NOMO-1 (cell line): Measurements from ENCODE around the gene FRMPD4.
"Not testable (repeated sequence)": the region's sequence is repeated elsewhere in the genome, so short reads cannot be mapped to it uniquely, and the experiment has no call there.

Experiments used
- DNase-seq, 2 experiments: peaks; one replicate each; lab custom pipeline; 2025; ENCODE audit not compliant: unreplicated experiment in 2 of 2; lab: John Stamatoyannopoulos, UW

FRMPD4 gene

GRCh38 chrX:12138361-12139313 is at the start of gene FRMPD4:
Gene FRMPD4 (plus strand): TSS chrX:12138473. CDS start chrX:12138972, 499 bp downstream.
- no peak for DNase-seq

- DNase-seq, result no peak
Observed at GRCh38 chrX:12089740-12090139, 48.5 kb upstream of the FRMPD4 start.

GRCh38 chrX:12113321-12113720 is 25.0 kb upstream of the FRMPD4 start:
- no peak for DNase-seq

GRCh38 chrX:12115377-12115776 is 22.9 kb upstream of the FRMPD4 start:
- DNase-seq, result no peak

- no peak for DNase-seq
Observed at GRCh38 chrX:12118134-12118533, 20.1 kb upstream of the FRMPD4 start.

- no peak for DNase-seq
Observed at GRCh38 chrX:12128017-12128416, 10.3 kb upstream of the FRMPD4 start.

GRCh38 chrX:12137951-12138360 is 317 bp upstream of the FRMPD4 start:
- no peak for DNase-seq

- DNase-seq, result peak in 1 of 2 experiments; percentile 35
Observed at GRCh38 chrX:12139934-12140611, 1.8 kb downstream of the FRMPD4 start.

- no peak for DNase-seq
Observed at GRCh38 chrX:12141511-12141910, 3.2 kb downstream of the FRMPD4 start.

GRCh38 chrX:12142661-12143060 is 4.4 kb downstream of the FRMPD4 start:
- no peak for DNase-seq

GRCh38 chrX:12145402-12145801 is 7.1 kb downstream of the FRMPD4 start:
- DNase-seq, result no peak

- no peak for DNase-seq
Observed at GRCh38 chrX:12149670-12150407, 11.6 kb downstream of the FRMPD4 start.

GRCh38 chrX:12153317-12153716 is 15.0 kb downstream of the FRMPD4 start:
- DNase-seq, result no peak

GRCh38 chrX:12153741-12154140 is 15.5 kb downstream of the FRMPD4 start:
- no peak for DNase-seq

GRCh38 chrX:12159799-12160198 is 21.5 kb downstream of the FRMPD4 start:
- no peak for DNase-seq

GRCh38 chrX:12162420-12162819 is 24.1 kb downstream of the FRMPD4 start:
- DNase-seq, result no peak

GRCh38 chrX:12164180-12164579 is 25.9 kb downstream of the FRMPD4 start:
- not testable (repeated sequence) for DNase-seq

GRCh38 chrX:12170755-12171154 is 32.5 kb downstream of the FRMPD4 start:
- no peak for DNase-seq

- no peak for DNase-seq
Observed at GRCh38 chrX:12174358-12174757, 36.1 kb downstream of the FRMPD4 start.

- DNase-seq, result no peak
Observed at GRCh38 chrX:12197030-12197429, 58.8 kb downstream of the FRMPD4 start.

- DNase-seq, result no peak
Observed at GRCh38 chrX:12206413-12206812, 68.1 kb downstream of the FRMPD4 start.
